ENCODE measurements around the gene E2F6.

Gene E2F6

GRCh38 chr2:11438555-11439080 lies 27.3 kb downstream of the E2F6 start:
- H3K36me3 ChIP-seq (replicated peaks): peaks cover 14% of the 10 kb centered on the region
- H3K4me3 ChIP-seq (ENCODE audit: low read depth, low read length): no peak overlapping the region
- no peak overlapping the region for H3K27ac ChIP-seq
- H3K27me3 ChIP-seq (replicated peaks): no peaks in the 10 kb centered on the region
- DNase-seq: no peak
- in situ Hi-C loops (cut with HindIII; ENCODE audit: low pct_ligation_motif_present, low sequenced_read_pairs): no loop called here
- TF ChIP-seq CTCF (IDR thresholded peaks at IDR 0.05; ENCODE audit: low read depth, low read length, missing control alignments): no peak

DNA sequence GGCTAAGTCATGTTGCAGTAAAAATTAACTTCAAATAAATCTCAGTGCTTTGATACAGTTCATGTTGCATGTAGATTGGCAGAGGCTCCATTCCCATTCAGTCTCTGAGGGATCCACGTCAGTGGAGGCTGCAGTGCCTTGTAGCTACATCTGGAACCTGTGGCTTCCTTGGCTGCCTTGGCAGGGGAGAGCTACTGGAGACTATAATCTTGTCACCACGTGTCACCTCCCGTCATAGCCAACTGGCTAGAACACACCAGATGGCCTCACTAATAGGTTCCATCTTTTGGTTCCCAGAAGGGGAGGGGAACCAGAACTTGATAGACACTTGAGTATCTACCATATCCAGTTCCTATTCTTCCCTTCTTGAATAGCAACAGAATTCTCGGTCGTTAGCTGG lies 28.4 kb downstream of the E2F6 start:
- peaks cover 12% of the 10 kb centered on the region for H3K36me3 ChIP-seq (replicated peaks)
- no peak overlapping the region for H3K4me3 ChIP-seq (ENCODE audit: low read depth, low read length)
- H3K27ac ChIP-seq: no peak overlapping the region
- no peak for DNase-seq
- no peaks in the 10 kb centered on the region for H3K27me3 ChIP-seq (replicated peaks)
- TF ChIP-seq CTCF (IDR thresholded peaks at IDR 0.05; ENCODE audit: low read depth, low read length, missing control alignments): no peak
- in situ Hi-C loops (cut with HindIII; ENCODE audit: low pct_ligation_motif_present, low sequenced_read_pairs): no loop called here

DNA sequence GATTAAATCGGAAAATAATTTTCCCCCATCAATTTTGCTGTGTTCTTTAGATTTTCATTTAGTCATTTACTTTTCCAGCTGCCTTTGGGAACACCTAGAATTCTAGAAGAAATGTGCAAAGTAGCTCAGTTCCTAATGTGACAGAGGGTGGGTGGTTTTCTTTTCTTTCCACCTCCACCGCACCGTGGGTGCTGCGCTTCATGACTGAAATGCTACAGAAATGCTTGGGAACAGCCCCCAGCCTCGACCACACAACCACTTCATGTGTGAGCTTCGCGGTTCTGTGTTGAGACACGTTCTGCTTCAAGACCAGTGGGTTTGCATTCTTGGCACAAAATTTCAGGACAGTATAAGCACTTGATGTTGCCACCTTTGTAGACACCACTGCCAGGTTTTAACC lies 30.9 kb downstream of the E2F6 start:
- no peak for TF ChIP-seq CTCF (IDR thresholded peaks at IDR 0.05; ENCODE audit: low read depth, low read length, missing control alignments)
- Histone ChIP-seq H3K36me3 (replicated peaks) (no peaks in the 10 kb centered on the region), H3K27me3 (replicated peaks) (no peaks in the 10 kb centered on the region), H3K4me3 (ENCODE audit: low read depth, low read length) (no peak overlapping the region), H3K27ac (no peak overlapping the region)
- in situ Hi-C loops (cut with HindIII; ENCODE audit: low pct_ligation_motif_present, low sequenced_read_pairs): no loop called here
- DNase-seq: no peak

DNA sequence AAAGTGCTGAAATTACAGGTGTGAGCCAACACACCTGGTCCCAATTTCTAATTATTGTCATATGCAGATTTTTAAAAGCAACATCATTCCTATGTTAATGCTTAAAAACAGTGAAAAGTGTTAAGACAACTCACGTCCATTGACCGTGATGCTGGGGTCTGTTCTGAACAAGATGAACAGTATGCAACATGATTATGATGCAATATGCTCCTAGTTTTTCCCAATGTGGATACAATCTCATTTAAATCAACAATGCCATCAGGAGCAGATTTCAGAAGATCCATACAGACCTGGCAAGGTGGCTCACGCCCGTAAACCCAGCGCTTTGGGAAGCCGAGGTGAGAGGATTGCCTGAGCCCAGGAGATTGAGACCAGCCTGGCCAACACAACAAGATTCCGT lies 31.5 kb downstream of the E2F6 start:
- H3K27ac ChIP-seq: no peak overlapping the region
- in situ Hi-C loops (cut with HindIII; ENCODE audit: low pct_ligation_motif_present, low sequenced_read_pairs): no loop called here
- no peaks in the 10 kb centered on the region for H3K27me3 ChIP-seq (replicated peaks)
- no peak overlapping the region for H3K4me3 ChIP-seq (ENCODE audit: low read depth, low read length)
- TF ChIP-seq CTCF (IDR thresholded peaks at IDR 0.05; ENCODE audit: low read depth, low read length, missing control alignments): no peak
- H3K36me3 ChIP-seq (replicated peaks): no peaks in the 10 kb centered on the region
- DNase-seq: no peak

- Histone ChIP-seq H3K36me3 (replicated peaks) (no peaks in the 10 kb centered on the region), H3K27ac (no peak overlapping the region), H3K4me3 (ENCODE audit: low read depth, low read length) (no peak overlapping the region), H3K27me3 (replicated peaks) (no peaks in the 10 kb centered on the region)
- in situ Hi-C loops (cut with HindIII; ENCODE audit: low pct_ligation_motif_present, low sequenced_read_pairs): no loop called here
- DNase-seq: no peak
- TF ChIP-seq CTCF (IDR thresholded peaks at IDR 0.05; ENCODE audit: low read depth, low read length, missing control alignments): no peak
Observed at GRCh38 chr2:11433822-11434221, 32.1 kb downstream of the E2F6 start.

DNA sequence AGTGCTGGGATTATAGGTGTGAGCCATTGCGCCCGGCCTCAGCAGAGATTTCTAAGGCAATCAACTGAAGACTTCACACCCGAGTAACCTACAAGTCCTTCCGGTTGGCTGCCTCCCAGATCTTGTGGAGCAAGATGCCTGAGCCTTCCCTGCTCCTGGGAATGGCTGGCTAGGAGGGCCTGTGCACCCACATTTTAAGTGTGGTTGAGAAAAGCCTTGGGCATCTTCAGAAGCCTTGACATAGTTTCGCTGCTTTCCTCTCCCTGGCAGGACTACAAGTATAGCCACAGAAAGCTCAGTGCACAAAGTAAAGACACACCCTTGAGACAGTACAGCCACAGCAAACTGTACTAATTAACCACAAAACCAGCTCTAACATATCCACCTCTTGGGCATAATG lies 35.2 kb downstream of the E2F6 start:
- TF ChIP-seq CTCF (IDR thresholded peaks at IDR 0.05; ENCODE audit: low read depth, low read length, missing control alignments): no peak
- no peaks in the 10 kb centered on the region for H3K27me3 ChIP-seq (replicated peaks)
- in situ Hi-C loops (cut with HindIII; ENCODE audit: low pct_ligation_motif_present, low sequenced_read_pairs): no loop called here
- no peak for DNase-seq
- H3K36me3 ChIP-seq (replicated peaks): no peaks in the 10 kb centered on the region
- no peak overlapping the region for H3K27ac ChIP-seq
- H3K4me3 ChIP-seq (ENCODE audit: low read depth, low read length): no peak overlapping the region
